ENCODE measurements around the gene TEC.
"Not testable (repeated sequence)": the region's sequence is repeated elsewhere in the genome, so short reads cannot be mapped to it uniquely, and the experiment has no call there.

Gene TEC

DNA sequence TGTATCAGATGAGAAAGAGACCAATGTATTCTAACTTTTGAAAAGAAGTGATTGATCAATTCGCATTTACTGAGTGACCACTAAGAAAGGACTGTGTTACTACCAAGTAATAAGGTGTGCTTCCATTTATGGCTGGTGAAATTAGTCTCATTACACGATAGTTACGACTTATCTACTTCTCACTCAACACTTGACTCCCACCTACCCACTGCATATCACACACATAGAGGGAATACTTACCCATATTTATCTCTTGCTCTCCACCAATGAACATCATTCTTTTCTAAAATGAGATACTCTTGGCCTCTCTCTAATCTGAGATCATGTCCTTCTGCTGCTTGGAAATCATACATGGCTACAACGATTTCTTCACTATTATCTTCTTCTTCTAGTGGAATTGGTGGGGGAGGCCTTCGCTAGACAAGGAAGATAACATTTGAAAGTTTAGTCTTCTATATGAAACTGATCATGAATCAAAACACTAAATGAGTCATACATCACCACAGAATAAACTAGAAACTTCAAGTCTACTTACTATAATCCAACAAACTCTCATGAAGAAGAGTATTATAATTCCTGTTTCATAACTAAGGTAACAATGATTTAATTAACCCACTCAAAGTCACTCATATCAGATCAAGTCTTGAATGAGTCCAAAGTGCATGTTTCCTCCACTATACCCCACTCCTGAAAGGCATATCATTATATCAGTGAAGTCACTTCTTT lies 101.9 kb downstream of the TEC start:
- no peak for DNase-seq

DNA sequence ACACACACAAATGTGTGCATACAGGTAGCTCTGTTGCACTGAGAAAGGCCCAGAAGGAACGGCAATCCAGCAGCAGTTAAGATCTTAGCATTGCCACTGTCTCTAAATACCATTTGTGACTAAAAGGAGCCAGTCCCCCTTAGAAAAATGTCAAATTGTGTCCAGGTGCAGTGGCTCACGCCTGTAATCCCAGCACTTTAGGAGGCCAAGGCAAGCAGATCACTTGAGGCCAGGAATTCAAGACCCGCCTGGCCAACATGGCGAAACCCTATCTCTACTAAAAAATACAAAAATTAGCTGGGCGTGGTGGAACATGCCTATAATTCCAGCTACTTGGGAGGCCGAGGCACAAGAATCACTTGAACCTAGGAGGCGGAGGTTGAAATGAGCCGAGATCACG lies 105.1 kb downstream of the TEC start:
- not testable (repeated sequence) for DNase-seq

DNA sequence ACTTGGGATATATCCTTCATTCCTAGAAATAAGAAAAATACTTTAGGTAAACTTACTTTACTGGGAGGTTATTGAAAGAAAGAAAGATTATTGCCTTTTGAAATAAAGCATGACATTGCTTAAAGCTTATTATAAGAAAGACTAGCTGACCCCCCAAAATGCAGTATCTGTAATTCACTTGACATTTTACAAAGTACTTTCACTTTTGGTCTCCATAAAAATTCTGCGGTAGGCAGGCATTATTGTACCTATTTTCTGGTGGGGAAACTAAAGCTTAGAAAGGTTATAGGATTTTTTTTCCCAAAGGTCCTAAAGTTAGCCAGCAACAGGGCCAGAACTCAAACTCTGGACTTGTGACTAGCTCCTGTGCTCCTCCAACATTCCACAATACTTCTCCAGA lies 105.9 kb downstream of the TEC start:
- no peak for DNase-seq

DNA sequence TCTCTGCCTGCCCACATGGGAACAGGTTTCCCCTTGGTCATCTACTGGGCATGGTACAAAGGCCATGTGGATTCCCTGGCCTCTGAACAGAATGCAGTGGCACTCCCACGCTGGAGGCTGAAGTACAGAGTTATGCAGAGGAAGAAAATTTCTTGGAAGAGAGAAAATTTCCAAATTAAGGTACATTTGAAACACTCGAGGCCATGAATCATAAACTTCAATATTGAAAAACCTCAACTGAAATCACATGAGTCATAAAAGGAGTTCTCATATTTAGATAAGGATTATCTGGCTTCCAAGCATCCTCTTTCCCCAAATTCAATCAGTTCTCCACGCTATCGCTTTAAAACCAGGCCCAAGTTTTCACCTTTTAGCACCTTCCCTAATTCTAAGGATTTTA lies 107.5 kb downstream of the TEC start:
- DNase-seq, result peak in 2 of 56 donors; percentile 6 to 9

DNA sequence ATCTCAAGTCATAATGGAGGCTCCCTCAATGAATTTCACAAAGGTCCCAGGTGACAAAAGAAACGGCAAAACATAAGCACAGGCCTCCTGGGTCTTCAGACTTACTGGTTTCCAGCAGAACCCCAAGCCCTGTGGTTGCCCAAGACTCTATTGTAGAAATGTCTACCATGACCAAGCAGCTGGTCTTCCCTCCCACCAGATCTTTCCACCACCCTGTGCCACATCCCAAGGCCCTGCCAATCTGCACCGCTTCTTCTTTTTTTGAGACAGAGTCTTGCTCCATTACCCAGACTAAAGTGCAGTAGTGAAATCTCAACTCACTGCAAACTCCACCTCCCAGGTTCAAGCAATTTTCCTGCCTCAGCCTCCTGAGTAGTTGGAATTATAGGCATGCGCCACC lies 112.4 kb downstream of the TEC start:
- DNase-seq, result no peak

DNA sequence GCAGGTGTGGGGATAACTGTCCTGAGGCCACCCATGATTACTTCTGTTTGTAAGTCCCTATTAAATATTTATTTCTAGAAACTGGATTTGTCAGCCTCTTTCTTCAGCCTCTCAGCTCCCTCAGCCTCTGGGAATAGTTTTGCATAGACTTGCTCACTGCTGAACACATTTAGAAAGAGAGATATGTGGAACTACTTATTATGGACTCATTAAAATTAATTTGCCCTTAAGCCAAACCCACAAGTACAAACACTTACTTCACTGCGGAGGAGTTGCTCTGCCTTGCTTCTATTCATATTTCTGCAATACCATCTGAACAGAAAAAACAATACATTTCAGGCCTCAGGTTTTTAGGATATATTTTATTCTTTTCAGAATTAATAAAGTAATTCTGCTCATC lies 113.2 kb downstream of the TEC start:
- DNase-seq, result peak in 1 of 56 donors; percentile 2

DNA sequence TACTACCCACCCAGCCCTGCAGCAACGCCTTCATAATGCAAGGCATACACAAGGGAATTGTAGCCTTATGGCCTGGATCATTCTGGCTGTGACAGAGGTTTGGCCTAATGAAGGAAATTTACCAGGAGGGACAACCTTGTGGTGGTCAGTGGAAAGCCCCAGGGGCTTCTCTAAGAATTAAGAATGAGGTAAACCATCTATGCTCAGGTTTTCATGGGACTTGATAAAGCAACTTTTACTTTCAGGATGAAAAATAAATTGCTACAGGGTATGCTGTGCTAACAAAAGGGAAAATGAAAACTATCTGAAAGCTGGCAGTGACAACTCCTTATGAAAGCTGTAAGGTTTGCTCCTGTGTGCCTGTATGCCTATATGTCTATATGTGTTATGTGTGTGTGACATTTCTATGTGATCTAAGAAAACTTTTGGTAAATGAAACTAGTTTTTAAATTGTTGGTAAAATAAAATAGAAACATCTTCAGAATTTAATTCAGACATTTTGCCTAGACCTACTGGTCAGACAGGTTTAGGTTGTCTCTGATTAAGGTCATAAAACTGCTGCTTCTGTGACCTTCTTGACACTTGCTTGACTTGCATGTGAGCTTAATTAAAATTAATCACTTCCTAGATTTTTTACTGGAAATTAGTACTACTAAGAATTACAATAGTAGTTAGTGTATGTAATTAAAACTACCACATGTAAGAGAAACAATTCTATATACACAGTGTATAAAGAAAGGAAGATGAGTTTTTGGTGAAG lies 115.7 kb downstream of the TEC start:
- DNase-seq, result no peak

DNA sequence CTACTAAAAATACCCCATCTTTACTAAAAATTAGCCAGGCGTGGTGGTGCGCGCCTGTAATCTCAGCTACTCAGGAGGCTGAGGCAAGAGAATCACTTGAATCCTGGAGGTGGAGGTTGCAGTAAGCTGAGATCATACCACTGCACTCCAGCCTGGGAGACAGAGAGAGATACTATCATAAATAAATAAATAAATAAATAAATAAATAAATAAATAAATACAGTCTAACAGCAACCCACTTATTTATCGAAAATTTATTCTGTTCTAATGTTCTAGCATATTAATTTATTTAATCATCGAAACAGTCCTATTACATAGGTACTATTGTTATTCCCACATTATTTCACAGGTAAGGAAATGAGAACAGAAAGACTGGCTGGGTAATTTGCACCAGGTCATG lies 117.4 kb downstream of the TEC start:
- DNase-seq, result no peak

DNA sequence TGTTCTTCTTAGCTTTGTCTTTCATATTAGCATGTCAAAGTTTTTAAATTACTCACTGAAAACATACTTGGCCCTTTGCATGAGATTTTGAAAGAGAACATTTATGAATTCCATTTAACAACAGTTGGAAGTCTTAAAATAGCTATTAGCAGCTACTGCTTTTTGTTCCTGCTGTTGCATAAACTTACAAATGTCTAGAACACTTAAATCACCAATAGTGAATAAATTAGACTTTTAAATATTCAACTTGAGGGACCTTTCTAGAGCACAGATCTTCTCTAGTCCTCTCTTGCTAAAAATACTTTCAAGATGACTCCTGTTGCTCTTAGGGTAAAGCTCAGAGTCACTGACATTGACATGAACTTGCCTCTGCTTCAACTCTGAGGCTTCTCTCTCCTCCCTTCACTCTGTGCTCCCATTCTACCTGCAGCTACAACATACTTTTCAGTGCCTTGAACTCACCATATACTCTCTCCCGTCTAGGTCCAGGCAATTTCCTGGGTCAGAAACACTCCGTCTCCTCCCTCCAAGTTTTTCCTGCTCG lies 119.7 kb downstream of the TEC start:
- DNase-seq, result no peak

DNA sequence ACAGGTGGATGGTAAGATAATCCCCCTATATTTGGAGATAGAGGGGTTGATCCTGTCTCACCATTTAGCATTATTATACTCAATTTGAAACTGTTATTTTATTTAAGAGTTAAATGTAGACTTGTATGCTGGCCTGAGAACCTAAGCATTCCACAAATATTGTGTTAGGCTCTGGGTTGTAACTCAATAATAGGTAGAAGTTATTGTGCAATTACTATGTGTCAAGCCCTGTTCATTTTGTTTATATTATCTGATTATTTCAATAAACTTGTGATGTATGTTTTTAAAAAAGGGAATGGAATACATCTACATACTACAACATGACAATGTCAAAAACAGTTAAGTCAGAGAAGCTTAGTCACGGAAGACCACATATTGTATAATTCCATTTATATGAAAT lies 122.0 kb downstream of the TEC start:
- DNase-seq, result no peak

DNA sequence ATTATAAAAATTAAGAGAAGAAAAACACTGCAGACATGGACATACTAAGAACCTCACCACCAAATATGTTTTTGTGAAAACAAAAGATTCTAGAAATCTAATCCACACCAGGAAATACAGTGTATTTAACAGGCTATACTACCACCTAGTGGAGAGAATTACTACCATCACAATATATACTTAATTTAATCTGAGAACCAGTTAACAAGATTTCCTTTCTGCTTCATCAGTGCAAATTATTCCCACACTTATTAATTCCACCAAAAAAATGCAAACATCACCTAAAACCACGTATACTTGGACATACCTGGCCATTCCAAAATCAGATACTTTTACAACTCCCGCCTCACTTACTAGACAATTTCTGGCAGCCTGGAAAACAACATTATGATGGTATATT lies 128.6 kb downstream of the TEC start:
- peak in 1 of 56 donors; percentile 18 for DNase-seq

DNA sequence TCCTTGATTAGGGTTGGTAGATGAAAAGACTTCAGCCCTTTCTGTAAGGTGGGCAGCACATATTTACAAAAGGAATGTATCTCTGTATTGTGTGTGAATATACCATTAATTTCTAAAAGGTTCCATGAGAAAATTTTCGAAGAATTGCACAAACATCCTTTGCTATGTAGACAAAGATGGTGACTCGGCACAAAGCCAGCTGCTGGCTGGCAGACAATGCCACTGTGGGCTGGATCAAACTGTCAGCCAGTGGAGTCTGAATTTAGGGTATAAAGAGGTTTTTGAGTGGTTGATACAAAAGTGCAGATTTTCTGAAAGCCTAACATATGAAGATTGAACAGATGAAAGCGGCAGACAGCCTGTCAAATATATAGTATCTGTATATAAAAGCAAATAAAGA lies 129.9 kb downstream of the TEC start:
- DNase-seq, result peak in 10 of 56 donors; percentile 1 to 33 (median 4)

DNA sequence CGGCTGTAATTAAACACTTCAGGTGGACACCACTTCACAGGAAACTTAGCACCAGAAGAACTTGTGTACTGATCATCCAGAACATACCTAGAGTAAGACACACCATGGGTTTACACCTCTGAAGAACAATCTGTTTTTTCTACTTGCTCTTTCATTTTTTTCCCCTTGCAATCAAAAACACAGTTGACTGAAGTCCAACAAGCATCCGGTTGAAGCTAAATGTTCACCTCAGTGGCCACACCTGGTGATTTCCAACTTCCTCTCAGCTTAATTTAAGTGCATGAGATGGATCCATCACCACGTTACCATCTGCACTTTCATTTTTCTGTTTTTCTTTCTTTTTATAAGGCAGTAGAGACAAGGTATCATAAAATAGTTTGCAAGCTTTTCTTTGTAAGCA lies 130.7 kb downstream of the TEC start:
- DNase-seq, result no peak

DNA sequence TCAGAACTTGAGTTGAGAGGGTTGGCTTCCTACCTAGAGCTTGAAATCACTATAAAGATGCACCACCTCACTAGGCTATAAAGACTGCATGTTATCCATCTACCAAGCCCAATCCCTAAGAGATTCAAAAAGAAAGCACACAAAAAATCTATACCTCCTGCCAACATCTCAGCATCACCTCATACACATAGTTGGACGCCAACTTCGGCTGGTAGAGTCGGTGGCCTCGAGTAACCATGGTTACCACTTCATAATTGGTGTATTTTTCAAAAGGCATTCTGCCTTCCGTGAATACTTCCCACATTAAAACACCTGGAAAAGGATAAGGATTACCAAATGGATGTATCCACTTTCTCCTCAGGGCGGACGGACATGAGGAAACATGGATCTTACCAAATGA lies 131.1 kb downstream of the TEC start:
- no peak for DNase-seq

DNA sequence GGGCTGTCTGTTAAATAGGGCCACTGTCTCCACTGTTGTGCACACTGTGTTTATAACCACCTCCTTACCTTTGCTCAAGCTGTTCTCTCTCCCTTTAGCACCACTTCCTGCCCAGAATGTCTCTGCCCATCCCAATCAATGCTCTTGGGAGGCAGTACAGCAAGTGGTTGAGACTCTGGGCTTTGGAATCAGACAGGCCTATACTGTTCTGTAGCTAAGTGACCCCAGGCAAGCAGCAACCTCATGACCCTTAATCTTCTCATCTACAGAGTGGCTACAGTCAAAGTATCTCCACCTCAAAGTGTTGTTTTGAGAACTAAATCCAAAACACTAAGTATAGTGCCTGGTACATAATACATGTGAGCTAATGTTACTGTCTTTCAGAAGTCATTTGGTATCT lies 131.8 kb downstream of the TEC start:
- no peak for DNase-seq

DNA sequence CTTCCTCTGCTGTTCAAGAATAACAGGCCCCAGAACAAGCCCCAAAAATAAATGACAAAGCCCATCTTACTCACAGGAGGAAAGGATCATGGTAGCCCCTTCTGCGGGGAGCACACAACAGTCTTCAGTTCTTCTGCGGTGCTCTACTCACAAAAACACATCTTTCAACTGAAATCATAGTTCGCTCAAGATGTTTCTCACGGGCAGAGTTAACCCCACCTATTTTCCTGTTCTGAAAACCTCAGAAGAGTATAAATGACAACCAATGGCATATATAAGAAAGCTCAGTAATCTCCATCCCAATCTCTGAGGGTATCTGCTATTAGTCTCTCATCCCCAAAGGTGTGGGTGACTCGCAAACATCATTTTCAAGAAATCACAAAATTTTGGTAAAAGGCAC lies 135.6 kb downstream of the TEC start, which contains the start of gene TXK:
Gene TXK, minus strand, starts transcription at position 170 of the 400 bp plus-strand sequence. Its CDS starts 80 bp downstream, at position 90.
- no peak for DNase-seq

DNA sequence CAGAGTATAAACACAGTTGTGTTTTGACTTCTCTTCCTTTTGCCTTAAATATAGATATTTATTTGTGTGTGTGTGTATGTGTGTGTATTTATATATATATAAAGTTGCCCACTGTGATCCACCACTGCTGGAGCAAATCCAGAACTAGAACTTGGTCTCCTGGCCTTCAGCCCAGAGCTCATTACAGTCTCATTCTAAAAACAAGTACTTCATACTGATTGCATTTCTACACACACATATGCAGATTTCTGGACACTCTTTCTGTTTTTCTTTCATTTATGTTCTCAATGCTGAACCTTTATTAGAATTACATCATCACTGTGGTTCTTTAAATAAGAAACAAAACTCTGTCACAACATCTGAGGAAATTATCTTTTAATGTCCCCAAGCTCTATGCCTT lies 136.0 kb downstream of the TEC start:
- DNase-seq, result no peak

DNA sequence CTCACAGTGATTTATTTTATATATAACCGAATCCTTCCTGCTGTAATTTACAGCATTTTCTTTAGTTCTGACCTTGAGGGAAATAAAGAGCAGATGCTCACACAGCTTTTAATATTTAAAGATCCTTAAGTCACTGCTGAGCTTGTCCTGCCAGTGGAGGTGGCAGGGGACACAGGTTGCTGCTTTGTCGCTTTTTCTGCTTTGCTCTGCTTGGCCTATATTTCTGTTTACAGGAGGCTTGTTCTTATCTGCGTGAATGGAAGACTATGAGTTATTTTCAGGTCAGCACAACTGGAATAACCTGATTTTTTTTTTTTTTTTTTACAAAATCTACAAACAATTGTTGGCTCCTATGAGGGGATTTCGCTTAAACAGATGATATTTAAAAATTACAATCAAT lies 137.9 kb downstream of the TEC start:
- DNase-seq, result no peak

DNA sequence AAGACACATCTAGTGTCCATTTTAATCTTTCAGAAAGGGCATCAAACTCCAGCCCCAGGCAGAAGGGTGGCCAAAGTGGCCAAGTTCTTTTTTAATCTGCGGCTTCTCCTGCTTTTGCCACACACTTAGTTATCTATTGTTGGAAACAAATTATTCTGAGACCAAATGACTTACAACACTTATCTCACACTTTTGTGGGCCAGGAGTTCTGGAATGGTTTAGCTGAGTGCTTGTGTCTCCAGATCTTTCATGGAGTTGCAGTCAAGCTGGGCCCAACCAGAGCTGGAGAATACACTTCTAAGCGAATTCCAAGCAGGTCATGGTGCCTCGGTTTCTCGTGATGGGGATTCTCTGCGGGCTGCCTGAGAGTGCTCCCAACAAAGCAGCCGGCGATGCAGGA lies 139.5 kb downstream of the TEC start:
- no peak for DNase-seq

DNA sequence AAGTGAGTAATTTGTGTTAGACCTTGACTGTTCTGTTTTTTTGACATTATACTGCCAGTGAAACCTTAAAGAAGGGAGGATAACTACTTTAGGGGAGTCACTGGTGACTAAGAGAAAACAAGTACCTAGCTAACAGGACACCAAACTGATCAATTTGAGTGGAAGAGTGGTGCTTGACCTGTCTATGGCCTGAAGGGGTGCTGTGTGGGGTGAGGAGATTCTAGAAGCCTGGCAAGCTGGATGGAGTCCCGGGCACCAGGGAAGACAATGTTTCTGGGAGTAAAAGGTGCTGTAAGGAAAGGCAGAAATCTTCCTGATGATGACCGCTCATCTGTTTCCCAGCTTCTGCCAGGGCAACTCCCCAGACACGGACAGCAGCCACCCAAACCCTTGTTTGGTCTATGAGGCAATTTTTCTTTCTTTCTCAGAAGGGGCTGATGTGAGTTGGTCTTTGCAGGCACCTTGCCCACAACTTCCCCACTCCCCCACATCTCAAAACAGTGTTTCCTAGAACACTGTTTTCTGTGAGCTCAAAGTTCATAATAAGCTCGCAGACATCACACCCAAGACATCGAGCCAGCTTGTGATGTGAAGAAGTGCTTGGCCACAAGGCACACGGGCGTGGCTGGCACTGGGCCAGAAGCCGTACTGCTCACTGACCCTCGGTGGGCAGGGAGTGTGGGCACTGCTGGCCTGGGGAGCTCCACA lies 140.2 kb downstream of the TEC start:
- peak in 1 of 56 donors; percentile 0 for DNase-seq

DNA sequence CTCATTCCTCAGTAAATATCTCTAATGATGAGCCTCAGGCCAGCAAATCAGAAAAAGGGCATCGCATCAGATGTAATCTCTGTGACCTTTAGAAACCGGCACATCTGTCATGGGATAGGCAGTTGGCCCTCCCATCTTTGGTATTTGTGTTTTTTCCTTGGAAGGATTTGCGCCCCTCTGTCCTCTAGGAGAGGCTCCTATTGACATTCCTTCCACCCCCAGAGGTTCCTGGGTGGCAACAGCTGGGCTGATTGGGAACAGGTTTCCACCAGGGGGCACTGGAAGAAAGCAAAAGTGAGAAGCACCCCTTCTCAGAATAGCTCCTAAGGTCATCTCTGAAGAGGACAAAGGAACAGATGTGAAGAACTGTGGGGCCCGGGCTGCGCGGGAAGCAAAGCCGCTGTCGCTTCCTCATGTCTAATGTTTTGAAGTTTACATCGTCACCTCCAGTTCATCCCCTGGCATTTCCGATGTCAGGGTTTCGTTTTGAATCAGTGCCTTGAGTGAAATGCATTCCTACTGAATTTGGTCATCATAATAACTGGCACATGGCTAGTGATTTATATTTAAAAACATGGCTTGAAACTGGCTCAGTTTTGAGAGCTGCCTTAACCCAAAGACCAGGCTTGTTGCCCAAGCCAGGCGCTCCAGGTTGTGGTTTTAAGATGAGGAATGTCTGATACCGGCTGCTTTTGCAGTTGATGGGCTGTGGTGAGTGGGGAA lies 141.8 kb downstream of the TEC start:
- DNase-seq, result peak in 19 of 56 donors; percentile 1 to 25 (median 5)

Measured in amygdala (tissue), 56 donors.